Measurements from ENCODE around the gene MITF. TPM values are rescaled to one million over a fixed set of nuclear protein-coding genes. Genes with fewer than 3 reads are reported as not detected.

The MITF gene
- total RNA-seq, 1 experiment from 2014 or later, result 1.9 TPM

- TF ChIP-seq REST (IDR thresholded peaks at IDR 0.05; ENCODE audit: low read depth) (no peak), SRF (IDR thresholded peaks at IDR 0.05; ENCODE audit: low read depth) (no peak)
Measured at GRCh38 chr3:69878254-69878653, 139.0 kb downstream of the MITF start (continued).

GRCh38 chr3:69879051-69879450 is 139.8 kb downstream of the MITF start:
- POLR2A ChIA-PET, result no interaction called here
- Histone ChIP-seq H3K4me2 (ENCODE audit: low read length) (no peak overlapping the region), H3K79me2 (ENCODE audit: insufficient read depth, low read length) (no peaks in the 10 kb centered on the region), H2AFZ (ENCODE audit: low read depth, low read length, poor library complexity, severe bottlenecking) (no peak overlapping the region), H3K9ac (ENCODE audit: low read length) (no peak overlapping the region), H3K27me3 (ENCODE audit: insufficient read depth, low read length) (no peaks in the 10 kb centered on the region), H3K27ac (ENCODE audit: low read depth, low read length) (no peak overlapping the region), H3K9me3 (ENCODE audit: control insufficient read depth in 1 of 2, insufficient read depth in 1 of 2, low read depth in 1 of 2, low read length in 2 of 2) (no peaks in the 10 kb centered on the region), H3K4me3 (replicated peaks in 1 of 2; ENCODE audit: low read depth in 1 of 2, low read length in 2 of 2) (no peak overlapping the region), H3K36me3 (ENCODE audit: control insufficient read depth in 1 of 2, insufficient read depth in 2 of 2, low read length in 2 of 2) (no peaks in the 10 kb centered on the region), H3K9me2 (ENCODE audit: insufficient read depth) (no peaks in the 10 kb centered on the region), H3K4me1 (ENCODE audit: control insufficient read depth in 1 of 2, insufficient read depth in 2 of 2, low read length in 2 of 2) (no peaks in the 10 kb centered on the region), H4K20me1 (ENCODE audit: insufficient read depth) (no peaks in the 10 kb centered on the region)
- intact Hi-C loops (cut with micrococcal nuclease), result no loop called here
- BruUV-seq (replicated peaks), result no TSS peak
- ATAC-seq, result no peak
- RAD21 ChIA-PET (ENCODE audit: low non-redundant PET in 1 of 2, low total read pairs in 2 of 2, uncharacterized antibody in 2 of 2, unreplicated experiment in 2 of 2), result no interaction called here
- TF ChIP-seq JUND (IDR thresholded peaks at IDR 0.05) (no peak), SIN3A (IDR thresholded peaks at IDR 0.05; ENCODE audit: low read depth) (no peak), YY1 (IDR thresholded peaks at IDR 0.05; ENCODE audit: extremely low read depth, insufficient replicate concordance, low read depth, low read length) (no peak), REST (IDR thresholded peaks at IDR 0.05; ENCODE audit: low read depth) (no peak), ZNF274 (IDR thresholded peaks at IDR 0.05; ENCODE audit: low read depth, low read length) (no peak), EZH2 (IDR thresholded peaks at IDR 0.05) (no peak), POLR2AphosphoS5 (IDR thresholded peaks at IDR 0.05; ENCODE audit: low read depth, low read length) (no peak), EZH2phosphoT487 (IDR thresholded peaks at IDR 0.05; ENCODE audit: borderline replicate concordance) (no peak)
- CTCF ChIA-PET, result no interaction called here
- no peak for DNase-seq (ENCODE audit: low read depth, low spot score)

Data from HCT116 (cell line).